Ramos (cell line): ENCODE measurements around the gene NPPB.

Experiments used
- in situ Hi-C: fragments of 300-500 bp; cut with MboI; formaldehyde crosslinking; loops from one replicate; pipeline ENCODE4 v1.14.3; 2022; ENCODE audit warnings: low sequenced_read_pairs; ENCODE audit not compliant: unreplicated experiment

NPPB gene

GRCh38 chr1:11837767-11838348, 20.9 kb downstream of the NPPB start:
- in situ Hi-C loops, result loop anchor here (5.0 kb wide), 1 partner anchor 134 kb away; no protein-coding TSS in a partner anchor

GRCh38 chr1:11836955-11837766, 21.6 kb downstream of the NPPB start:
- in situ Hi-C loops, result loop anchor here (5.0 kb wide), 1 partner anchor 135 kb away; no protein-coding TSS in a partner anchor

GRCh38 chr1:11835441-11836225, 23.1 kb downstream of the NPPB start:
- in situ Hi-C loops, result loop anchor here (5.0 kb wide), 1 partner anchor 137 kb away; no protein-coding TSS in a partner anchor

- in situ Hi-C loops, result no loop called here
Measured at GRCh38 chr1:11833900-11834299, 24.8 kb downstream of the NPPB start.

GRCh38 chr1:11833497-11833896, 25.2 kb downstream of the NPPB start:
- in situ Hi-C loops, result no loop called here

GRCh38 chr1:11831945-11832725, 26.6 kb downstream of the NPPB start:
- in situ Hi-C loops, result no loop called here

GRCh38 chr1:11828511-11828910, 30.2 kb downstream of the NPPB start:
- in situ Hi-C loops, result no loop called here

- in situ Hi-C loops, result no loop called here
Measured at GRCh38 chr1:11826946-11827345, 31.8 kb downstream of the NPPB start.

- in situ Hi-C loops, result no loop called here
Measured at GRCh38 chr1:11825131-11825530, 33.6 kb downstream of the NPPB start.

- in situ Hi-C loops, result no loop called here
Measured at GRCh38 chr1:11823366-11824137, 35.2 kb downstream of the NPPB start.

GRCh38 chr1:11822091-11822490, 36.7 kb downstream of the NPPB start:
- in situ Hi-C loops, result no loop called here

GRCh38 chr1:11817192-11817591, 41.6 kb downstream of the NPPB start:
- in situ Hi-C loops, result no loop called here

- in situ Hi-C loops, result no loop called here
Measured at GRCh38 chr1:11813021-11813420, 45.7 kb downstream of the NPPB start.
